Activated naive CD8-positive, alpha-beta T cell treated with anti-CD3 and anti-CD28 coated beads, Interleukin-2, amount 50 U/mL, for 24 hours (primary cell): Measurements from ENCODE around the gene UBE2L3.

Experiments
- ATAC-seq: fragments of 150-1000 bp; cut with Tn5 transposase; one replicate; pipeline ENCODE4 v1.10.0; 2021
- DNase-seq: peaks from one replicate; pipeline ENCODE4 v3.0.0; 2021
- H3K27ac Mint-ChIP-seq: one replicate; pipeline ENCODE4 v1.8.0; 2021; ENCODE audit warnings: mild to moderate bottlenecking, mixed read lengths
- H3K27me3 Mint-ChIP-seq: one replicate; pipeline ENCODE4 v1.8.0; 2021; ENCODE audit warnings: mixed read lengths
- H3K36me3 Mint-ChIP-seq: one replicate; pipeline ENCODE4 v1.8.0; 2021; ENCODE audit warnings: low read depth, mixed read lengths
- H3K4me1 Mint-ChIP-seq: one replicate; pipeline ENCODE4 v1.8.0; 2021; ENCODE audit warnings: mixed read lengths
- H3K4me3 Mint-ChIP-seq: one replicate; pipeline ENCODE4 v1.8.0; 2021; ENCODE audit warnings: mild to moderate bottlenecking, moderate library complexity, mixed read lengths
- H3K9me3 Mint-ChIP-seq: one replicate; pipeline ENCODE4 v1.8.0; 2021; ENCODE audit warnings: mixed read lengths

The UBE2L3 gene

GRCh38 chr22:21651521-21652009 lies 84.1 kb downstream of the UBE2L3 start:
- peak overlapping the region; percentile 78 for H3K27ac Mint-ChIP-seq

GRCh38 chr22:21652010-21652546 lies 84.6 kb downstream of the UBE2L3 start:
- Mint-ChIP-seq H3K4me1 (peaks cover 29% of the 10 kb centered on the region), H3K27ac (peak overlapping the region; percentile 78), H3K36me3 (peaks cover 28% of the 10 kb centered on the region), H3K27me3 (no peaks in the 10 kb centered on the region), H3K9me3 (no peaks in the 10 kb centered on the region), H3K4me3 (peak overlapping the region; percentile 88)
- peak; percentile 98 for ATAC-seq
- DNase-seq, result peak; percentile 90

More at GRCh38 chr22:21651521-21652009, 84.1 kb downstream of the UBE2L3 start:
- peaks cover 26% of the 10 kb centered on the region for H3K4me1 Mint-ChIP-seq
- ATAC-seq (peak; percentile 10), DNase-seq (no peak)
- no peaks in the 10 kb centered on the region for H3K9me3 Mint-ChIP-seq
- H3K4me3 Mint-ChIP-seq, result peak overlapping the region; percentile 88
- no peaks in the 10 kb centered on the region for H3K27me3 Mint-ChIP-seq
- H3K36me3 Mint-ChIP-seq, result peaks cover 33% of the 10 kb centered on the region

- peak overlapping the region; percentile 88 for H3K4me3 Mint-ChIP-seq
- H3K4me1 Mint-ChIP-seq, result peaks cover 31% of the 10 kb centered on the region
- H3K27me3 Mint-ChIP-seq, result no peaks in the 10 kb centered on the region
- H3K9me3 Mint-ChIP-seq, result no peaks in the 10 kb centered on the region
- no peak for DNase-seq
- peaks cover 25% of the 10 kb centered on the region for H3K36me3 Mint-ChIP-seq
- ATAC-seq, result peak; percentile 3
- H3K27ac Mint-ChIP-seq, result no peak overlapping the region
These were observed 85.3 kb downstream of the UBE2L3 start for GRCh38 chr22:21652547-21653545.

DNA sequence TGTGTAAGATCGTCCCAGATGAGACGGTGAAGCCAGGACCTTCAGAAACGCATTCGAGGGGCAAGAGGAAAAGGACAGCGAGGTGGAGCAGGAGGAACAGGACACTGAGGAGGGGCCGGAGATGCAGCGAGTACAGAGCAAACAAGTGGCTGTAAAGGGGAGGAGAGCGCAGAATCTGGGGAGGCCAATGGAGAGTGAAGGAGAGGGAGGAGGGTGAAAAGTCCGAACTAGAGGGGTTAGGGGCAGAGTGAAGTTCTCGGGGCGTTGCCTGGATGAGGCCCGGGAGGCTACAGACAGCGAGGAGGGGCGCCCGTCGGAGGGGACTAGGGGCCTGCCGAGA lies 89.5 kb downstream of the UBE2L3 start:
- H3K4me1 Mint-ChIP-seq, result peaks cover 16% of the 10 kb centered on the region
- ATAC-seq (no peak), DNase-seq (no peak)
- peak overlapping the region; percentile 33 for H3K27ac Mint-ChIP-seq
- H3K36me3 Mint-ChIP-seq, result peaks cover 3% of the 10 kb centered on the region
- peak overlapping the region; percentile 48 for H3K4me3 Mint-ChIP-seq
- no peaks in the 10 kb centered on the region for H3K9me3 Mint-ChIP-seq
- no peaks in the 10 kb centered on the region for H3K27me3 Mint-ChIP-seq

- Mint-ChIP-seq H3K27ac (peak overlapping the region; percentile 39), H3K4me1 (peaks cover 16% of the 10 kb centered on the region), H3K9me3 (no peaks in the 10 kb centered on the region), H3K27me3 (no peaks in the 10 kb centered on the region), H3K4me3 (peak overlapping the region; percentile 79), H3K36me3 (peaks cover 3% of the 10 kb centered on the region)
- ATAC-seq (peak; percentile 89), DNase-seq (peak; percentile 86)
These were observed 90.0 kb downstream of the UBE2L3 start for GRCh38 chr22:21657360-21658032.

DNA sequence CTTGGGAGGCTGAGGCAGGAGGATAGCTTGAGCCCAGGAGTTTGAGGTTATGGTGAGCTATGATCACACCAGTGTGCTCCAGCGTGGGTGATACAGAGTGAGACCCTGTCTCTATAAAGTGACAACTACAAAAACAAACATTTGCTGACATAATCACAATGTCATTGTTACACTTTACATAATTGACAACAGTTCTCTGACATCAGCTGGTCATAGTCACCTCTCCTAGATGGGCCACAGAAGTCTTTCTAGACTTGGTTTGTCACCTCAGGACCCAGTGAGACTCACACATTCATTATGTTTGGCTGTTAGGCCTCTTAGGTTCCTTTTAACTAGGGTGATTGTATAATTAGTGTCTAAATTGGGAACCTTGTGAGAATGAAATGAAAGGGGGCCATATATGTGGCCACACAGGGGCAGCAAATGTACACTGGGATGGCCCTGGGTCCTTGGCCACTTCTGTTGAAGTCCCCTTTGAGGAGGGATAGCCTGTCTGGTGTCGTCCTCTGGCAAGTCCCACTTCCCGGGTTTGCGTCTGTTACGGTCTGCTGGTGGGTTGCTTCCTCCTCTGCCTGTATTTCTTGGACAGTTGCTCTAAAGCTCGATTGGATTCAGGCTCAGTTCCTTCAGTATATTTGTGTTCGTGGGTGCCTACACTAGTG lies 92.5 kb downstream of the UBE2L3 start:
- H3K4me1 Mint-ChIP-seq, result peaks cover 17% of the 10 kb centered on the region
- H3K27ac Mint-ChIP-seq, result no peak overlapping the region
- no peaks in the 10 kb centered on the region for H3K9me3 Mint-ChIP-seq
- H3K36me3 Mint-ChIP-seq, result no peaks in the 10 kb centered on the region
- H3K4me3 Mint-ChIP-seq, result no peak overlapping the region
- no peaks in the 10 kb centered on the region for H3K27me3 Mint-ChIP-seq
- ATAC-seq, result no peak
- DNase-seq, result no peak

- H3K36me3 Mint-ChIP-seq, result peaks cover under 1% of the 10 kb centered on the region
- DNase-seq, result no peak
- H3K27ac Mint-ChIP-seq, result no peak overlapping the region
- H3K9me3 Mint-ChIP-seq, result no peaks in the 10 kb centered on the region
- ATAC-seq, result no peak
- peaks cover 24% of the 10 kb centered on the region for H3K4me1 Mint-ChIP-seq
- H3K4me3 Mint-ChIP-seq, result no peak overlapping the region
- no peaks in the 10 kb centered on the region for H3K27me3 Mint-ChIP-seq
These were observed 93.4 kb downstream of the UBE2L3 start for GRCh38 chr22:21660904-21661303.

GRCh38 chr22:21661991-21662390 lies 94.5 kb downstream of the UBE2L3 start:
- Mint-ChIP-seq H3K4me3 (no peak overlapping the region), H3K9me3 (no peaks in the 10 kb centered on the region), H3K27me3 (no peaks in the 10 kb centered on the region), H3K36me3 (peaks cover 4% of the 10 kb centered on the region), H3K4me1 (peaks cover 23% of the 10 kb centered on the region), H3K27ac (no peak overlapping the region)
- ATAC-seq (no peak), DNase-seq (no peak)

- no peak overlapping the region for H3K27ac Mint-ChIP-seq
- no peak overlapping the region for H3K4me3 Mint-ChIP-seq
- H3K36me3 Mint-ChIP-seq, result peaks cover 7% of the 10 kb centered on the region
These were observed 96.2 kb downstream of the UBE2L3 start for GRCh38 chr22:21663738-21664137.

DNA sequence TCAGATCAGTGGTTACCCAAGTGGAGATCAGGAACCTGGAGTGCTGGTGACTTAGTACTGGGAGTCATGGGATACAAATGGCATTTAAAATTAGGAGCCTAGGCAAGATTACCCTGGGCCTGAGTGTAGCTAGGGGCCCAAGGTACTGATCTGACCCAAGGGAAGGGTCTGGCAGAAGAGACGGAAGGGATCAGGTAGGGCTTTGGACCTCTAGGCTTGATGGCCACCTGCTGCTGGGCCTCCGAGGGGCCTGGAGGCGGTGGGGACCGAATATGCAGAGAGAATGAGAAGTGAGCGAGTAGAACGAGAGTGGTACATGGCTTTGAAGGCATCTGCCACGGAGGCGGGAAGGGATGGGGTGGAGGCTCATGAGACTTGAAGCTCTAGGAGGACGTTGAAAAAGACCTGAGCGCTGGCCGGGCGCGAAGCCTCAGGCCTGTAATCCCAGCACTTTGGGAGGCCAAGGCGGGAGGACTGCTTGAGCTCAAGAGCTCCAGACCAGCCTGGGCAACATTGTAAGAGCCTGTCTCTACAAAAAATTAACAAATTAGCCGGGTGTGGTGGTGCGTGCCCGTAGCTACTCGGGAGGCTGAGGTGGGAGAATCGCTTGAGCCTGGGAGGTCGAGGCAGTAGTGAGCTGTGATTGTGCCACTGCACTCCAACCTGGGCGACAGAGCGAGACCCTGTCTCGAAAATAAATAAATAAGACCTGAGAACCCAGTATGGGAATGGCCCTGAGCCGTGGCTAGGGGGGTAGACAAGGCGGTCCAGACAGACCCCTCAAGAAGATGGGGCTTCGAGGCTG lies 97.7 kb downstream of the UBE2L3 start:
- Mint-ChIP-seq H3K36me3 (peaks cover 10% of the 10 kb centered on the region), H3K9me3 (no peaks in the 10 kb centered on the region)

More at GRCh38 chr22:21663738-21664137, 96.2 kb downstream of the UBE2L3 start:
- no peak for DNase-seq
- Mint-ChIP-seq H3K4me1 (peaks cover 26% of the 10 kb centered on the region), H3K9me3 (no peaks in the 10 kb centered on the region), H3K27me3 (no peaks in the 10 kb centered on the region)
- ATAC-seq, result no peak

DNA sequence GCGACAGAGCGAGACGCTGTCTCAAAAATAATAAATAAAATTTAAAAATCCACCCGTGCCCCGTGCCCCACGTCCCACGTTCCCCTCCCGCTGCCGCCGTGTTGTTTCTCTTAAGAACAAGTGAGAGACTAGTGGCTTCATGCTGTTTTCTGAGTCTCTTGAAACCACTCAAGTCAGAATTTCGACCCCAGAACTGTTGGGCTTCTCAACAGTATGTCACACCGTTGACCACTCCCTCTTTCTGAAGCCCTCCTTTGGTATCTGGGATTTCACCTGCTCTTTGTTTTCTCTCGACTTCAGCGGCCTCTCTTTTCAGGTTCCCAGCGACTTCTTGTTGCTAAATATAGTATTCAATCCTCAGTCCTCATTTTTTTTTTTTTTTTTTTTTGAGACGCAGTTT lies 99.3 kb downstream of the UBE2L3 start:
- H3K27ac Mint-ChIP-seq, result peak overlapping the region; percentile 96
- H3K36me3 Mint-ChIP-seq, result peaks cover 10% of the 10 kb centered on the region

More for the DNA sequence above, 97.7 kb downstream of the UBE2L3 start:
- Mint-ChIP-seq H3K4me3 (peak overlapping the region; percentile 98), H3K4me1 (peaks cover 31% of the 10 kb centered on the region), H3K27me3 (no peaks in the 10 kb centered on the region), H3K27ac (peak overlapping the region; percentile 96)
- ATAC-seq (no peak), DNase-seq (no peak)

DNA sequence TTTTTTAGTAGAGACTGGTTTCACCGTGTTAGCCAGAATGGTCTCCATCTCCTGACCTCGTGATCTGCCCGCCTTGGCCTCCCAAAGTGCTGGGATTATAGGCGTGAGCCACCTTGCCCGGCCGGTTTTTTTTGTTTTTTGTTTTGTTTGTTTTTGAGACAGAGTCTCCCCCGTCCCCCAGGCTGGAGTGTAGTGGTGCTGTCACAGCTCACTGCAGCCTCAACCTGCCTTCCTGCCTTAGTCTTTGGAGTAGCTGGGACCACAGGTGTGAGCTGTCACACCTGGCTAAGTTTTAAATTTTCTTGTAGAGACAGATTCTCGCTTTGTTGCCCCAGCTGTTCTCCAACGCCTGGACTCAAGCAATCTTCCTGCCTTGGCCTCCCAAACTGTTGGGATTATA lies 101.5 kb downstream of the UBE2L3 start:
- H3K27ac Mint-ChIP-seq, result no peak overlapping the region
- DNase-seq (no peak), ATAC-seq (no peak)
- H3K36me3 Mint-ChIP-seq, result peaks cover 14% of the 10 kb centered on the region
- H3K27me3 Mint-ChIP-seq, result no peaks in the 10 kb centered on the region
- peaks cover 31% of the 10 kb centered on the region for H3K4me1 Mint-ChIP-seq
- no peaks in the 10 kb centered on the region for H3K9me3 Mint-ChIP-seq
- H3K4me3 Mint-ChIP-seq, result no peak overlapping the region

More for the DNA sequence above, 99.3 kb downstream of the UBE2L3 start:
- H3K4me3 Mint-ChIP-seq, result peak overlapping the region; percentile 98
- H3K9me3 Mint-ChIP-seq, result no peaks in the 10 kb centered on the region
- DNase-seq (no peak), ATAC-seq (no peak)
- no peaks in the 10 kb centered on the region for H3K27me3 Mint-ChIP-seq
- peaks cover 31% of the 10 kb centered on the region for H3K4me1 Mint-ChIP-seq

GRCh38 chr22:21672107-21672629 lies 104.7 kb downstream of the UBE2L3 start:
- H3K9me3 Mint-ChIP-seq, result no peaks in the 10 kb centered on the region
- no peaks in the 10 kb centered on the region for H3K27me3 Mint-ChIP-seq
- DNase-seq (no peak), ATAC-seq (no peak)
- H3K4me1 Mint-ChIP-seq, result peaks cover 14% of the 10 kb centered on the region
- H3K36me3 Mint-ChIP-seq, result peaks cover 32% of the 10 kb centered on the region
- H3K27ac Mint-ChIP-seq, result no peak overlapping the region
- H3K4me3 Mint-ChIP-seq, result no peak overlapping the region
